HepG2 (cell line): ENCODE data around the gene CDC6.
"Not testable (repeated sequence)": the region's sequence is repeated elsewhere in the genome, so short reads cannot be mapped to it uniquely, and the experiment has no call there.

ENCODE experiments used
- ERF ChIP-seq: IDR thresholded peaks from 2 replicates; pipeline ENCODE4 v1.6.1; 2018; ENCODE audit warnings: missing biosample characterization, missing genetic modification reagents
- GABPA ChIP-seq, 2 experiments: IDR thresholded peaks; 2 replicates each; pipeline ENCODE4 v1.6.1; 2011 to 2016; ENCODE audit warnings: low read depth in 2 of 2, low read length in 1 of 2, missing biosample characterization in 1 of 2, missing genetic modification characterization in 1 of 2
- IKZF4 ChIP-seq: sonication (generic); formaldehyde crosslinking; IDR thresholded peaks from 2 replicates; pipeline ENCODE4 v1.5.1; 2020; ENCODE audit warnings: borderline replicate concordance, mild to moderate bottlenecking, low read depth, missing genetic modification reagents; ENCODE audit errors: not compliant biosample characterization
- KDM6A ChIP-seq: IDR thresholded peaks from 2 replicates; pipeline ENCODE4 v1.6.1; 2016; ENCODE audit warnings: low read depth
- MAX ChIP-seq: IDR thresholded peaks from 2 replicates; pipeline ENCODE4 v1.6.1; 2012; ENCODE audit warnings: inconsistent platforms
- SMAD3 ChIP-seq: sonication (generic); formaldehyde crosslinking; IDR thresholded peaks from 2 replicates; pipeline ENCODE4 v1.4.0; 2020; ENCODE audit warnings: missing genetic modification reagents
- SMC3 ChIP-seq: IDR thresholded peaks from 2 replicates; pipeline ENCODE4 v1.6.1; 2011; ENCODE audit warnings: low read length, improper control_type of control experiment
- ZMAT5 ChIP-seq: sonication (generic); formaldehyde crosslinking; IDR thresholded peaks from 2 replicates; pipeline ENCODE4 v1.5.0; 2020; ENCODE audit warnings: mild to moderate bottlenecking, low read depth, missing genetic modification reagents, borderline replicate concordance
- ZNF460 ChIP-seq: sonication (generic); formaldehyde crosslinking; IDR thresholded peaks from 2 replicates; pipeline ENCODE4 v1.5.1; 2020; ENCODE audit warnings: missing genetic modification reagents, mild to moderate bottlenecking, borderline replicate concordance
- TF ChIP-seq, protein P1 (sequence below): sonication (generic); formaldehyde crosslinking; IDR thresholded peaks from 2 replicates; pipeline ENCODE4 v1.4.0; 2020; ENCODE audit warnings: missing genetic modification reagents, low read depth, mild to moderate bottlenecking, borderline replicate concordance
- TF ChIP-seq, protein P2 (sequence below): sonication (generic); formaldehyde crosslinking; IDR thresholded peaks from 2 replicates; pipeline ENCODE4 v1.4.0; 2020; ENCODE audit warnings: missing genetic modification reagents

DNA sequence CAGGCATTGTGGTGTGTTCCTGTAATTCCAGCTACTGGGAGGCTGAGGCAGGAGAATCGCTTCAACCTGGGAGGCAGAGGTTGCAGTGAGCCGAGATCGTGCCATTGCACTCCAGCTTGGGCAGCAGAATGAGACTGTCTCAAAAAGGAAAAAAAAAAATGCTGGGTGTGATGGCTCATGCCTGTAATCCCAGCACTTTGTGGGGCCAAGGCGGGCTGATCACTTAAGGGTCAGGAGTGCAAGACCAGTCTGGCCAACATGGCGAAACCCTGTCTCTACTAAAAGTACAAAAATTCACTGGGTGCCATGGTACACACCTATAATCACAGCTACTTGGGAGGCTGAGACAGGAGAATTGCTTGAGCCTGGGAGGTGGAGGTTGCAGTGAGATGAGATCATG, 17.2 kb downstream of the CDC6 start:
- TF ChIP-seq, protein P1, sequence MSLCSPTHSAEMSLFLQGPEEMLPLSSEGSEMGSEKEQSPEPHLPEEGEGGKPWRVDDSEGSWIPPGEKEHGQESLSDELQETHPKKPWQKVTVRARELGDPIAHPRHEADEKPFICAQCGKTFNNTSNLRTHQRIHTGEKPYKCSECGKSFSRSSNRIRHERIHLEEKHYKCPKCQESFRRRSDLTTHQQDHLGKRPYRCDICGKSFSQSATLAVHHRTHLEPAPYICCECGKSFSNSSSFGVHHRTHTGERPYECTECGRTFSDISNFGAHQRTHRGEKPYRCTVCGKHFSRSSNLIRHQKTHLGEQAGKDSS (CRISPR knock-in tag): not testable (repeated sequence)
- not testable (repeated sequence) for TF ChIP-seq SMAD3 (CRISPR knock-in tag); MAX; GABPA (IDR thresholded peaks at IDR 0.05; ENCODE audit: low read depth, low read length); GABPA (CRISPR knock-in tag; IDR thresholded peaks at IDR 0.05; ENCODE audit: low read depth); IKZF4 (CRISPR knock-in tag); ZMAT5 (CRISPR knock-in tag); SMC3; KDM6A; ZNF460 (CRISPR knock-in tag); ERF (CRISPR knock-in tag)
- TF ChIP-seq, protein P2, sequence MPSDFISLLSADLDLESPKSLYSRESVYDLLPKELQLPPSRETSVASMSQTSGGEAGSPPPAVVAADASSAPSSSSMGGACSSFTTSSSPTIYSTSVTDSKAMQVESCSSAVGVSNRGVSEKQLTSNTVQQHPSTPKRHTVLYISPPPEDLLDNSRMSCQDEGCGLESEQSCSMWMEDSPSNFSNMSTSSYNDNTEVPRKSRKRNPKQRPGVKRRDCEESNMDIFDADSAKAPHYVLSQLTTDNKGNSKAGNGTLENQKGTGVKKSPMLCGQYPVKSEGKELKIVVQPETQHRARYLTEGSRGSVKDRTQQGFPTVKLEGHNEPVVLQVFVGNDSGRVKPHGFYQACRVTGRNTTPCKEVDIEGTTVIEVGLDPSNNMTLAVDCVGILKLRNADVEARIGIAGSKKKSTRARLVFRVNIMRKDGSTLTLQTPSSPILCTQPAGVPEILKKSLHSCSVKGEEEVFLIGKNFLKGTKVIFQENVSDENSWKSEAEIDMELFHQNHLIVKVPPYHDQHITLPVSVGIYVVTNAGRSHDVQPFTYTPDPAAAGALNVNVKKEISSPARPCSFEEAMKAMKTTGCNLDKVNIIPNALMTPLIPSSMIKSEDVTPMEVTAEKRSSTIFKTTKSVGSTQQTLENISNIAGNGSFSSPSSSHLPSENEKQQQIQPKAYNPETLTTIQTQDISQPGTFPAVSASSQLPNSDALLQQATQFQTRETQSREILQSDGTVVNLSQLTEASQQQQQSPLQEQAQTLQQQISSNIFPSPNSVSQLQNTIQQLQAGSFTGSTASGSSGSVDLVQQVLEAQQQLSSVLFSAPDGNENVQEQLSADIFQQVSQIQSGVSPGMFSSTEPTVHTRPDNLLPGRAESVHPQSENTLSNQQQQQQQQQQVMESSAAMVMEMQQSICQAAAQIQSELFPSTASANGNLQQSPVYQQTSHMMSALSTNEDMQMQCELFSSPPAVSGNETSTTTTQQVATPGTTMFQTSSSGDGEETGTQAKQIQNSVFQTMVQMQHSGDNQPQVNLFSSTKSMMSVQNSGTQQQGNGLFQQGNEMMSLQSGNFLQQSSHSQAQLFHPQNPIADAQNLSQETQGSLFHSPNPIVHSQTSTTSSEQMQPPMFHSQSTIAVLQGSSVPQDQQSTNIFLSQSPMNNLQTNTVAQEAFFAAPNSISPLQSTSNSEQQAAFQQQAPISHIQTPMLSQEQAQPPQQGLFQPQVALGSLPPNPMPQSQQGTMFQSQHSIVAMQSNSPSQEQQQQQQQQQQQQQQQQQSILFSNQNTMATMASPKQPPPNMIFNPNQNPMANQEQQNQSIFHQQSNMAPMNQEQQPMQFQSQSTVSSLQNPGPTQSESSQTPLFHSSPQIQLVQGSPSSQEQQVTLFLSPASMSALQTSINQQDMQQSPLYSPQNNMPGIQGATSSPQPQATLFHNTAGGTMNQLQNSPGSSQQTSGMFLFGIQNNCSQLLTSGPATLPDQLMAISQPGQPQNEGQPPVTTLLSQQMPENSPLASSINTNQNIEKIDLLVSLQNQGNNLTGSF (CRISPR knock-in tag): not testable (repeated sequence)
